Cardiac atrium fibroblast (primary cell): ENCODE measurements around the gene TPD52L1. TPM values are rescaled to one million over a fixed set of nuclear protein-coding genes. Genes with fewer than 3 reads are reported as not detected.

Source experiments
- total RNA-seq: library from RNA; depleted of rRNA; stranded (reverse); fragments of >200 nt; gene quantifications from 2 replicates; pipeline ENCODE4 v1.2.3, GENCODE V29; 2015

The TPD52L1 gene
- total RNA-seq = 0.49 and 1.3 TPM in 2 replicates

DNA sequence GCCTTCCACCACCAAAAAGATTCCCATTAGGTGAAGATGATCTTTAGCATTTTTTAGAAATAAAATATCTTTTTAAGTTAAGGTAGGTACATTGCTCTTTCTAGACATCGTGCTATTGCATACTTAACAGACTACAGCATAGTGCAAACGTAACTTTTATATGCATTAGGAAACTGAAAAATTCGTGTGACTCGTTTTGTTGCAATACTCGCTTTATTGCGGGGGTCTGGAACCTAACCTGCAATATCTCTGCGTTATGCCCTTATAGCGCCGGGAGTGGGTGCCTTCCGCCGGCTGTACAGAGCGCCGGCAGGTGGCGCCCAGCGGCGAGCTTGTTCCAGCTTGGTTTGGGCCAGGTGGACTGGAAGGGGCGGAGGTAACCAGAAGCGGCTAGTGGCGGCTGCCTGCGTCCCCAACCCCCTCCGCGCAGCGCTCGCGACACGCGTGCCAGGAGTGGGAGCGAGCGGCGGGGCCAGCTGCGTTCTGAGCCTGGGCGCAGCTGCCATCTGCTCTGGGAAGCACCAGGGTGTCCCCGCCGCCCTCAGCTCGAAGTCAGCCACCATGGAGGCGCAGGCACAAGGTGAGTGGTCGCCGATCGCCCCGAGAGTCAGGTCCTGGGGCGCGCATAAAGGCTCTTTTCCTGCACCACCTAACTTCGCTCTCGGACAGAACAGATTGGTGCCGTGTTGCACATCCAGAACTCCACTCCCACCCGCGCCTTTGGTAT lies at the start of gene TPD52L1:
Gene TPD52L1 (plus strand): TSS at position 383 of the 727 bp plus-strand sequence. CDS start 179 bp downstream, at position 562.

GRCh38 chr6:125301435-125302391 lies 148.1 kb downstream of the TPD52L1 start, which contains the start of gene HDDC2:
Gene HDDC2, minus strand, starts transcription at chr6:125301967. Its CDS starts 35 bp downstream, at chr6:125301932.

Other genes with a start within 250 kb of the TPD52L1 start
- 7.8 and 9.7 TPM in 2 replicates for gene RNF217, start 191.3 kb upstream of the TPD52L1 start, total RNA-seq
- gene HDDC2, start 148.2 kb downstream of the TPD52L1 start, total RNA-seq = 56.0 and 57.2 TPM in 2 replicates